HepG2 (cell line): Measurements from ENCODE around the gene DHRS4L2. TPM values are rescaled to one million over a fixed set of nuclear protein-coding genes. Genes with fewer than 3 reads are reported as not detected.

Experiments
- KDM3A ChIP-seq: IDR thresholded peaks from 2 replicates; pipeline ENCODE4 v1.6.1; 2018; ENCODE audit warnings: low read depth, missing compliant biosample characterization
- POLR2AphosphoS5 ChIP-seq: IDR thresholded peaks from 2 replicates; pipeline ENCODE4 v1.6.1; 2012; ENCODE audit warnings: low read depth, low read length
- RORA ChIP-seq: sonication (generic); formaldehyde crosslinking; IDR thresholded peaks from 2 replicates; pipeline ENCODE4 v1.5.0; 2020; ENCODE audit warnings: mild to moderate bottlenecking, missing genetic modification reagents, moderate library complexity
- ZNF224 ChIP-seq: sonication (generic); formaldehyde crosslinking; IDR thresholded peaks from 2 replicates; pipeline ENCODE4 v1.5.0; 2020; ENCODE audit warnings: mild to moderate bottlenecking, missing genetic modification reagents
- ZNF274 ChIP-seq: sonication (generic); formaldehyde crosslinking; IDR thresholded peaks from 2 replicates; pipeline ENCODE4 v1.5.1; 2020; ENCODE audit warnings: mild to moderate bottlenecking, missing genetic modification reagents
- ZNF761 ChIP-seq: sonication (generic); formaldehyde crosslinking; conservative IDR thresholded peaks from 2 replicates; pipeline ENCODE4 v1.4.0; 2020; ENCODE audit warnings: mild to moderate bottlenecking, missing genetic modification reagents
- ZSCAN20 ChIP-seq: sonication (generic); formaldehyde crosslinking; IDR thresholded peaks from 2 replicates; pipeline ENCODE4 v1.4.0; 2020; ENCODE audit warnings: missing genetic modification reagents, mild to moderate bottlenecking, borderline replicate concordance
- ZZZ3 ChIP-seq: sonication (generic); formaldehyde crosslinking; IDR thresholded peaks from 2 replicates; pipeline ENCODE4 v1.4.0; 2020; ENCODE audit warnings: missing genetic modification reagents, mild to moderate bottlenecking, borderline replicate concordance
- polyA plus RNA-seq, 8 experiments: library from polyadenylated mRNA; depleted of rRNA in 3 of 8; stranded (reverse) in 7 of 8; unstranded in 1 of 8; fragments of >200 nt; fragmentation: Illumina TruSeq in 4 of 8; extraction: Trizol in 4 of 8; gene quantifications; 2 replicates each; pipeline versions ENCODE4 v1.2.1 to v1.2.3, GENCODE V29; 2011 to 2016; ENCODE audit warnings: low read depth in 4 of 8, missing spikeins in 1 of 8, mixed read lengths in 1 of 8; ENCODE audit not compliant: insufficient read depth in 1 of 8
- total RNA-seq, 5 experiments: library from RNA; depleted of rRNA; stranded (reverse); fragments of >200 nt; fragmentation: Illumina TruSeq; extraction: Trizol; gene quantifications; 2 replicates each; pipeline ENCODE4 v1.2.3, GENCODE V29; 2016; ENCODE audit warnings: low read depth in 1 of 5
- TF ChIP-seq, protein P1 (sequence below), 2 experiments: fragments of 450-650 bp in 1 of 2; sonication (generic) in 1 of 2; formaldehyde crosslinking in 1 of 2; IDR thresholded peaks; 2 replicates each; pipeline versions ENCODE4 v1.6.1 to v1.8.0; 2016 to 2022; ENCODE audit warnings: antibody characterized with exemption in 1 of 2, mild to moderate bottlenecking in 1 of 2, missing genetic modification reagents in 1 of 2
- TF ChIP-seq, protein P2 (sequence below): sonication (generic); formaldehyde crosslinking; IDR thresholded peaks from 2 replicates; pipeline ENCODE4 v1.5.0; 2020; ENCODE audit warnings: mild to moderate bottlenecking, missing genetic modification reagents, borderline replicate concordance

DHRS4L2 gene
- total and polyA plus RNA-seq, 2 of the 13 experiments (the other 11 are each of a cell fraction or from before 2014, with no cell fraction given) = 24.7 to 38.2 TPM

GRCh38 chr14:24051789-24052655 lies 63.3 kb downstream of the DHRS4L2 start, which contains the start of gene CARMIL3 (continued):
- TF ChIP-seq RORA (CRISPR knock-in tag) = no peak
- peak; percentile 71 for TF ChIP-seq ZNF761 (CRISPR knock-in tag)
- TF ChIP-seq KDM3A (CRISPR knock-in tag) = no peak; the same call in 1 of the 2 replicates
- TF ChIP-seq, protein P1, sequence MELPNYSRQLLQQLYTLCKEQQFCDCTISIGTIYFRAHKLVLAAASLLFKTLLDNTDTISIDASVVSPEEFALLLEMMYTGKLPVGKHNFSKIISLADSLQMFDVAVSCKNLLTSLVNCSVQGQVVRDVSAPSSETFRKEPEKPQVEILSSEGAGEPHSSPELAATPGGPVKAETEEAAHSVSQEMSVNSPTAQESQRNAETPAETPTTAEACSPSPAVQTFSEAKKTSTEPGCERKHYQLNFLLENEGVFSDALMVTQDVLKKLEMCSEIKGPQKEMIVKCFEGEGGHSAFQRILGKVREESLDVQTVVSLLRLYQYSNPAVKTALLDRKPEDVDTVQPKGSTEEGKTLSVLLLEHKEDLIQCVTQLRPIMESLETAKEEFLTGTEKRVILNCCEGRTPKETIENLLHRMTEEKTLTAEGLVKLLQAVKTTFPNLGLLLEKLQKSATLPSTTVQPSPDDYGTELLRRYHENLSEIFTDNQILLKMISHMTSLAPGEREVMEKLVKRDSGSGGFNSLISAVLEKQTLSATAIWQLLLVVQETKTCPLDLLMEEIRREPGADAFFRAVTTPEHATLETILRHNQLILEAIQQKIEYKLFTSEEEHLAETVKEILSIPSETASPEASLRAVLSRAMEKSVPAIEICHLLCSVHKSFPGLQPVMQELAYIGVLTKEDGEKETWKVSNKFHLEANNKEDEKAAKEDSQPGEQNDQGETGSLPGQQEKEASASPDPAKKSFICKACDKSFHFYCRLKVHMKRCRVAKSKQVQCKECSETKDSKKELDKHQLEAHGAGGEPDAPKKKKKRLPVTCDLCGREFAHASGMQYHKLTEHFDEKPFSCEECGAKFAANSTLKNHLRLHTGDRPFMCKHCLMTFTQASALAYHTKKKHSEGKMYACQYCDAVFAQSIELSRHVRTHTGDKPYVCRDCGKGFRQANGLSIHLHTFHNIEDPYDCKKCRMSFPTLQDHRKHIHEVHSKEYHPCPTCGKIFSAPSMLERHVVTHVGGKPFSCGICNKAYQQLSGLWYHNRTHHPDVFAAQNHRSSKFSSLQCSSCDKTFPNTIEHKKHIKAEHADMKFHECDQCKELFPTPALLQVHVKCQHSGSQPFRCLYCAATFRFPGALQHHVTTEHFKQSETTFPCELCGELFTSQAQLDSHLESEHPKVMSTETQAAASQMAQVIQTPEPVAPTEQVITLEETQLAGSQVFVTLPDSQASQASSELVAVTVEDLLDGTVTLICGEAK (IDR thresholded peaks at IDR 0.05) = no peak
- TF ChIP-seq, protein P1 (CRISPR knock-in tag; IDR thresholded peaks at IDR 0.05) = peak; percentile 69; the same call in 1 of the 2 replicates
- peak; percentile 87; the same call in 1 of the 2 replicates for TF ChIP-seq ZSCAN20
- TF ChIP-seq POLR2AphosphoS5 = peak; percentile 54; the same call in 1 of the 2 replicates
- peak; percentile 88 for TF ChIP-seq ZNF274 (CRISPR knock-in tag)
- TF ChIP-seq ZNF224 = no peak
- no peak; the same call in 1 of the 2 replicates for TF ChIP-seq ZZZ3
- TF ChIP-seq, protein P2, sequence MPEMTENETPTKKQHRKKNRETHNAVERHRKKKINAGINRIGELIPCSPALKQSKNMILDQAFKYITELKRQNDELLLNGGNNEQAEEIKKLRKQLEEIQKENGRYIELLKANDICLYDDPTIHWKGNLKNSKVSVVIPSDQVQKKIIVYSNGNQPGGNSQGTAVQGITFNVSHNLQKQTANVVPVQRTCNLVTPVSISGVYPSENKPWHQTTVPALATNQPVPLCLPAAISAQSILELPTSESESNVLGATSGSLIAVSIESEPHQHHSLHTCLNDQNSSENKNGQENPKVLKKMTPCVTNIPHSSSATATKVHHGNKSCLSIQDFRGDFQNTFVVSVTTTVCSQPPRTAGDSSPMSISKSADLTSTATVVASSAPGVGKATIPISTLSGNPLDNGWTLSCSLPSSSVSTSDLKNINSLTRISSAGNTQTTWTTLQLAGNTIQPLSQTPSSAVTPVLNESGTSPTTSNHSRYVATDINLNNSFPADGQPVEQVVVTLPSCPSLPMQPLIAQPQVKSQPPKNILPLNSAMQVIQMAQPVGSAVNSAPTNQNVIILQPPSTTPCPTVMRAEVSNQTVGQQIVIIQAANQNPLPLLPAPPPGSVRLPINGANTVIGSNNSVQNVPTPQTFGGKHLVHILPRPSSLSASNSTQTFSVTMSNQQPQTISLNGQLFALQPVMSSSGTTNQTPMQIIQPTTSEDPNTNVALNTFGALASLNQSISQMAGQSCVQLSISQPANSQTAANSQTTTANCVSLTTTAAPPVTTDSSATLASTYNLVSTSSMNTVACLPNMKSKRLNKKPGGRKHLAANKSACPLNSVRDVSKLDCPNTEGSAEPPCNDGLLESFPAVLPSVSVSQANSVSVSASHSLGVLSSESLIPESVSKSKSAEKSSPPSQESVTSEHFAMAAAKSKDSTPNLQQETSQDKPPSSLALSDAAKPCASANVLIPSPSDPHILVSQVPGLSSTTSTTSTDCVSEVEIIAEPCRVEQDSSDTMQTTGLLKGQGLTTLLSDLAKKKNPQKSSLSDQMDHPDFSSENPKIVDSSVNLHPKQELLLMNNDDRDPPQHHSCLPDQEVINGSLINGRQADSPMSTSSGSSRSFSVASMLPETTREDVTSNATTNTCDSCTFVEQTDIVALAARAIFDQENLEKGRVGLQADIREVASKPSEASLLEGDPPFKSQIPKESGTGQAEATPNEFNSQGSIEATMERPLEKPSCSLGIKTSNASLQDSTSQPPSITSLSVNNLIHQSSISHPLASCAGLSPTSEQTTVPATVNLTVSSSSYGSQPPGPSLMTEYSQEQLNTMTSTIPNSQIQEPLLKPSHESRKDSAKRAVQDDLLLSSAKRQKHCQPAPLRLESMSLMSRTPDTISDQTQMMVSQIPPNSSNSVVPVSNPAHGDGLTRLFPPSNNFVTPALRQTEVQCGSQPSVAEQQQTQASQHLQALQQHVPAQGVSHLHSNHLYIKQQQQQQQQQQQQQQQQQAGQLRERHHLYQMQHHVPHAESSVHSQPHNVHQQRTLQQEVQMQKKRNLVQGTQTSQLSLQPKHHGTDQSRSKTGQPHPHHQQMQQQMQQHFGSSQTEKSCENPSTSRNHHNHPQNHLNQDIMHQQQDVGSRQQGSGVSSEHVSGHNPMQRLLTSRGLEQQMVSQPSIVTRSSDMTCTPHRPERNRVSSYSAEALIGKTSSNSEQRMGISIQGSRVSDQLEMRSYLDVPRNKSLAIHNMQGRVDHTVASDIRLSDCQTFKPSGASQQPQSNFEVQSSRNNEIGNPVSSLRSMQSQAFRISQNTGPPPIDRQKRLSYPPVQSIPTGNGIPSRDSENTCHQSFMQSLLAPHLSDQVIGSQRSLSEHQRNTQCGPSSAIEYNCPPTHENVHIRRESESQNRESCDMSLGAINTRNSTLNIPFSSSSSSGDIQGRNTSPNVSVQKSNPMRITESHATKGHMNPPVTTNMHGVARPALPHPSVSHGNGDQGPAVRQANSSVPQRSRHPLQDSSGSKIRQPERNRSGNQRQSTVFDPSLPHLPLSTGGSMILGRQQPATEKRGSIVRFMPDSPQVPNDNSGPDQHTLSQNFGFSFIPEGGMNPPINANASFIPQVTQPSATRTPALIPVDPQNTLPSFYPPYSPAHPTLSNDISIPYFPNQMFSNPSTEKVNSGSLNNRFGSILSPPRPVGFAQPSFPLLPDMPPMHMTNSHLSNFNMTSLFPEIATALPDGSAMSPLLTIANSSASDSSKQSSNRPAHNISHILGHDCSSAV (CRISPR knock-in tag) = 0 out of 2 replicates have a peak, but pooled peaks have one; percentile 31
